ENCODE measurements around the gene EWSR1.
"Not testable (repeated sequence)": the region's sequence is repeated elsewhere in the genome, so short reads cannot be mapped to it uniquely, and the experiment has no call there.

Gene EWSR1

GRCh38 chr22:29267858-29268510 is at the start of gene EWSR1, which contains the start of gene RHBDD3:
EWSR1 (plus strand) TSS chr22:29268268; CDS start chr22:29268337, 69 bp downstream.
RHBDD3 (minus strand) TSS chr22:29267981; CDS start chr22:29265626, 2,355 bp downstream.
- DNase-seq, result peak; percentile 95

- no peak for DNase-seq
These were observed 49.2 kb upstream of the EWSR1 start for GRCh38 chr22:29218758-29219408.

DNA sequence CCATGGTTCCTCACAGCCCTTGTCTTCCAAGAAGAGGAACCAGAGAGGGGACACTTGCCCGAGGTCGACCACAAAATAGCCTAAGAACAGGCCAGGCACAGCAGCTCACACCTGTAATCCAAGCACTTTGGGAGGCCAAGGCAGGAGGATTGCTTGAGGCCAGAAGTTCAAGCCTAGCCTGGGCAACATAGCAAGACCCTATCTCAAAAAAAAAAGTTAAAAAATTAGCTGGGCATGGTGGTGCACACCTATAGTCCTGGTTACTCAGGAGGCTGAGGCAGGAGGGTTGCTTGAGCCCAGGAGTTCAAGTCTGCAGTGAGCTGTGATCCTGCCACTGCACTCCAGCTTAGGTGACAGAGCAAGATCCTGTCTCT is 48.7 kb upstream of the EWSR1 start:
- not testable (repeated sequence) for DNase-seq

DNA sequence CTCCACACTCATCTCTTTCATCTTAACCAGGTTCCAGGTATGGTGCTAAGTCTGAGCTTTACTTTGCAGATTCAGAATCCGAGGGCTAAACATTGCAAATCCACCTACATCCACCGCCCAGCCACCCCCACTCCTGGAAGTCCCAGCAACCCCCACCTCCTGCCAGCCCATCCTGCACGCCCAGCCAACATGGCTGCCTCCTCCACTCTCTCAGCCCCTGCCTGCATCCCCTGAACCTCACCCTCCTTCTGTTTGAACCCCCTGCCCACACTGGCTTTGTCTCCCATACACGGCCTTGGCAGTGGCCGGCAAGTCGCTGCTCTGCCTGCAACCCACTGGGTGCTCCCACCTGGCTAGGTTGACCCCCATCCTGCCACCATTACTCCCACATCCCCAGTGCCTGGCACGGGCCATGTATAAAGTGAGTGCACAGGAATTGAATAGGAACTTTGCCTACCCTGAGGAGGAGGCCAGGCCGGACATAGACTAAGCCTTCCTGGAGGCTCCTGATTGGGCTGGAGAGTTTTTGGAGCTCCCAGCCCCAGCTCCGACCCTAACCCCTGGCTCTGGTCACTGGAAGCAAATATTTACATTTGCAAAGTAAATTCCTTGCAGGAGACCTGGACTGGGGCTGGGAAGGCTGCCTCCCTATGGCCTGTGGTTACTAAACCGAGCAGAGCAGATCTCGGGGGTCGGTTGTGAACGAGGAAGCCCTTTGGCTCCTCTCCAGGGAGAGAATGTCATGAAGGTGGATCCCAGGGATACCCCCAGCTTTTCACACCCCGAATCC is 48.0 kb upstream of the EWSR1 start:
- no peak for DNase-seq

GRCh38 chr22:29224121-29224858 is 43.8 kb upstream of the EWSR1 start:
- DNase-seq, result no peak

GRCh38 chr22:29224859-29225410 is 43.1 kb upstream of the EWSR1 start:
- no peak for DNase-seq

GRCh38 chr22:29225422-29226090 is 42.5 kb upstream of the EWSR1 start:
- no peak for DNase-seq

DNA sequence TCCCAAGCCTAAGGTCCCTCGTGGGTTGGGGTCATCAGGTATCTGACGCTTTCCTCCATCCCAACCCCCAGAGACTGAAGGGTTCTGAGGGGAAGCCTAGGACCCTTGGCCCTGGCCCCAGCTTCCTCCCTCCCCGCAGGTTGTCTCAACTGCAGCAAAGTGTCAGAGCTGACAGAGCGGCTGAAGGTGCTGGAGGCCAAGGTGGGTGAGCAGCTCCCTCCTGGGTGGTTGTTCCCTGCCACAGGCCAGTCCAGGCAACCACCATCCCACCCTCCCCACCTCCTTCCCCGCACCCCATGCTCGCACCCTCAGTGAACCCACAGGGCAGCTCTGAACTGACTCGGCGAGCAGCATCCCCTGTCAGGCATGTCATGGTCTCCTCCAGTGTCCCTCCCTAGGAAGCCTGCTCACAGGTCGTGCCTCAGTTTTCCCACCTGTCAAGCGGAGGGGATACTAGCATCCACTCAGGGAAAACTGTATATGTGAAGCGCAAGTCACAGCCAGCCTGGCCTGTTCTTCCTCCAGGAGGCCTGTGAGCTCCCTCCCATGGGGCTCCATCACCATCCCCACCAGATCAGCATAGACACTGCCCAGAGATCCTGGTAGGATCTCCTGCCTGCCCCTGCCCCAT is 41.6 kb upstream of the EWSR1 start:
- DNase-seq, result no peak

- no peak for DNase-seq
These were observed 36.8 kb upstream of the EWSR1 start for GRCh38 chr22:29230972-29231875.

GRCh38 chr22:29231971-29232959 is 35.8 kb upstream of the EWSR1 start:
- DNase-seq, result no peak

- DNase-seq, result no peak
These were observed 34.7 kb upstream of the EWSR1 start for GRCh38 chr22:29233277-29233877.

DNA sequence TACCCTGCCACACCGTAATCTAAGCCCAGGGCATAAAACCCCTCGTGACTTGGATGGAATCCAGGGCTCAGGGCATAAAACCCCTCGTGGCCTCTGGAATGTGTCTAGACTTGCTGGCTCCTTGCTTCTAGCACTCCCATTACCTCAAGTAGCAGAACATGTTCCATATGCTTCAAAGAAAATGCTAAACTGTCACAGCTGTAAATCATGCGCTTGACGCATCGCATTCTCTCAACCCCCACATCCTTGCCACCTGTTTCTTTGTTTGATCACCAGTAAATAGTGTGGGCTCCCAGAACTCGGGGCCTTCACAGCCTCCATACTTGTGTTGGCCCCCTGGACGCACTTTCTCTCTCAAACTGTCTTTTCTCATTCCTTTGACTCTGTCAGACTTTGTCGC is 27.6 kb upstream of the EWSR1 start:
- DNase-seq, result peak; percentile 88

- no peak for DNase-seq
These were observed 24.1 kb upstream of the EWSR1 start for GRCh38 chr22:29243874-29244446.

- no peak for DNase-seq
These were observed 23.1 kb upstream of the EWSR1 start for GRCh38 chr22:29244785-29245625.

- DNase-seq, result peak; percentile 81
These were observed 22.3 kb upstream of the EWSR1 start for GRCh38 chr22:29245626-29246385.

GRCh38 chr22:29247891-29248290 is 20.2 kb upstream of the EWSR1 start:
- not testable (repeated sequence) for DNase-seq

GRCh38 chr22:29251265-29251664 is 16.8 kb upstream of the EWSR1 start:
- DNase-seq, result no peak

All from NCI-H2171 (cell line).